GOT3 (cell line): ENCODE results near the gene ACYP2.

ENCODE experiments used
- DNase-seq: peaks from one replicate; lab custom pipeline; 2025; ENCODE audit warnings: mixed read lengths; lab: John Stamatoyannopoulos, UW

ACYP2 gene

GRCh38 chr2:54161660-54162424 is 46.4 kb downstream of the ACYP2 start:
- no peak for DNase-seq

- no peak for DNase-seq
These were observed 48.7 kb downstream of the ACYP2 start for GRCh38 chr2:54164106-54164505.

GRCh38 chr2:54166121-54166773 is 50.8 kb downstream of the ACYP2 start:
- no peak for DNase-seq

GRCh38 chr2:54176577-54176976 is 61.2 kb downstream of the ACYP2 start:
- no peak for DNase-seq

GRCh38 chr2:54183281-54183680 is 67.9 kb downstream of the ACYP2 start:
- no peak for DNase-seq

- no peak for DNase-seq
These were observed 68.6 kb downstream of the ACYP2 start for GRCh38 chr2:54183972-54184371.

GRCh38 chr2:54185105-54185504 is 69.7 kb downstream of the ACYP2 start:
- no peak for DNase-seq

GRCh38 chr2:54187331-54187730 is 71.9 kb downstream of the ACYP2 start:
- DNase-seq, result no peak

GRCh38 chr2:54189539-54189938 is 74.1 kb downstream of the ACYP2 start:
- DNase-seq, result no peak

GRCh38 chr2:54191361-54192135 is 76.1 kb downstream of the ACYP2 start:
- no peak for DNase-seq

- DNase-seq, result no peak
These were observed 79.6 kb downstream of the ACYP2 start for GRCh38 chr2:54194761-54195750.

- DNase-seq, result no peak
These were observed 81.2 kb downstream of the ACYP2 start for GRCh38 chr2:54196646-54197045.

GRCh38 chr2:54204476-54204875 is 89.1 kb downstream of the ACYP2 start:
- DNase-seq, result no peak

GRCh38 chr2:54206596-54206995 is 91.2 kb downstream of the ACYP2 start:
- no peak for DNase-seq

- no peak for DNase-seq
These were observed 92.3 kb downstream of the ACYP2 start for GRCh38 chr2:54207666-54208195.

- no peak for DNase-seq
These were observed 93.2 kb downstream of the ACYP2 start for GRCh38 chr2:54208364-54209240.

GRCh38 chr2:54209379-54209778 is 94.0 kb downstream of the ACYP2 start:
- DNase-seq, result no peak

- DNase-seq, result no peak
These were observed 97.0 kb downstream of the ACYP2 start for GRCh38 chr2:54212456-54212855.

GRCh38 chr2:54213082-54213481 is 97.7 kb downstream of the ACYP2 start:
- no peak for DNase-seq

GRCh38 chr2:54224997-54225396 is 109.6 kb downstream of the ACYP2 start:
- DNase-seq, result no peak
